K562 (cell line): ENCODE data around the gene TEAD3. TPM values are rescaled to one million over a fixed set of nuclear protein-coding genes. Genes with fewer than 3 reads are reported as not detected.

Source experiments
- ATAC-seq: fragments of 200-7000 bp; cut with Tn5 transposase; 3 replicates; pipeline ENCODE4 v1.9.1; 2020; ENCODE audit warnings: moderate library complexity
- BruUV-seq: library from RNA; stranded (reverse); fragments of 400-500 nt; replicated peaks from 2 replicates; lab custom pipeline; 2021; lab: Mats Ljungman, UMichigan
- CTCF ChIA-PET: fragments of 300-600 bp; formaldehyde crosslinking; extraction: SDS; loops from one replicate; lab custom pipeline; 2021; ENCODE audit warnings: low intra/inter-chr PET ratio; lab: Yijun Ruan, JAX
- POLR2A ChIA-PET: fragments of 300-600, 350-650 bp; sonication (Branson Sonifier 250); formaldehyde crosslinking; extraction: SDS; loops from one replicate; lab custom pipeline; 2021; ENCODE audit warnings: antibody characterized with exemption, inconsistent platforms; lab: Yijun Ruan, JAX
- DNase-seq, 4 experiments: peaks; one replicate each; pipeline versions ENCODE4 v3.0.0 to v3.0.0-alpha.2; 2011 to 2018; ENCODE audit warnings: low spot score in 3 of 4, mixed read lengths in 3 of 4; ENCODE audit errors: extremely low read depth in 1 of 4
- FAIRE-seq: peaks from 2 replicates; lab custom pipeline; 2011; peaks lifted over from hg19 to GRCh38; lab: Jason Lieb, UNC
- H2AFZ ChIP-seq: 2 replicates; pipeline ENCODE4 v1.6.0; 2011; ENCODE audit warnings: low read depth, low read length, control low read depth, inconsistent platforms
- H3K27ac ChIP-seq: fragments of 200-600 bp; 3 replicates; pipeline ENCODE4 v1.8.0; 2011; ENCODE audit warnings: low read depth, mild to moderate bottlenecking, control low read depth, inconsistent platforms, low read length, moderate library complexity, mixed read lengths; ENCODE audit errors: extremely low read depth
- H3K27me3 ChIP-seq, 2 experiments: fragments of 300-600 bp in 1 of 2; 2 replicates in 1 of 2; 3 replicates in 1 of 2; pipeline versions ENCODE4 v1.6.0 to v1.8.0; 2011; ENCODE audit warnings: inconsistent platforms in 2 of 2, low read length in 2 of 2, mild to moderate bottlenecking in 1 of 2, mixed read lengths in 1 of 2, moderate library complexity in 1 of 2; ENCODE audit not compliant: control insufficient read depth in 2 of 2, insufficient read depth in 2 of 2
- H3K36me3 ChIP-seq: fragments of 300-600 bp; 3 replicates; pipeline ENCODE4 v1.8.0; 2011; ENCODE audit warnings: mild to moderate bottlenecking, low read length, inconsistent platforms; ENCODE audit not compliant: control insufficient read depth, insufficient read depth
- H3K4me1 ChIP-seq, 2 experiments: fragments of 200-600 bp in 1 of 2; replicated peaks in 1 of 2; 2 replicates in 1 of 2; 3 replicates in 1 of 2; pipeline versions ENCODE4 v1.5.1 to v1.8.0; 2011; ENCODE audit warnings: inconsistent platforms in 2 of 2, low read length in 2 of 2, mild to moderate bottlenecking in 1 of 2, mixed read lengths in 1 of 2, moderate library complexity in 1 of 2; ENCODE audit not compliant: control insufficient read depth in 2 of 2, insufficient read depth in 2 of 2
- H3K4me2 ChIP-seq: 2 replicates; pipeline ENCODE4 v1.6.1; 2011; ENCODE audit warnings: low read length, control low read depth, inconsistent platforms, mixed read lengths; ENCODE audit not compliant: insufficient read depth
- H3K4me3 ChIP-seq: fragments of 200-600 bp; sonication (generic), shearing (Covaris generic); 2 replicates; pipeline ENCODE4 v1.5.1; 2016; ENCODE audit warnings: control low read depth, inconsistent platforms
- H3K79me2 ChIP-seq: fragments of 200-600 bp; 3 replicates; pipeline ENCODE4 v1.8.0; 2011; ENCODE audit warnings: low read length, inconsistent platforms; ENCODE audit not compliant: control insufficient read depth, insufficient read depth
- H3K9ac ChIP-seq, 2 experiments: 2 replicates each; pipeline versions ENCODE4 v1.6.0 to v1.6.1; 2011; ENCODE audit warnings: low read depth in 2 of 2, low read length in 2 of 2, control low read depth in 1 of 2, inconsistent platforms in 1 of 2, mild to moderate bottlenecking in 1 of 2, mixed read lengths in 1 of 2; ENCODE audit not compliant: insufficient read depth in 1 of 2
- H3K9me1 ChIP-seq: one replicate; pipeline ENCODE4 v1.6.0; 2011; ENCODE audit warnings: inconsistent platforms, mild to moderate bottlenecking, low read length, moderate library complexity; ENCODE audit not compliant: control insufficient read depth, insufficient read depth
- H3K9me3 ChIP-seq: replicated peaks from 2 replicates; pipeline ENCODE4 v1.5.1; 2011; ENCODE audit warnings: low read depth, low read length, inconsistent platforms; ENCODE audit not compliant: control insufficient read depth, insufficient read depth
- H4K20me1 ChIP-seq: replicated peaks from 2 replicates; pipeline ENCODE4 v1.6.1; 2011; ENCODE audit warnings: low read length, inconsistent platforms, mixed read lengths; ENCODE audit not compliant: control insufficient read depth, insufficient read depth
- BCOR ChIP-seq: fragments of 450-650 bp; IDR thresholded peaks from 2 replicates; pipeline ENCODE4 v1.6.1; 2016
- BRD9 ChIP-seq: fragments of 450-650 bp; IDR thresholded peaks from 2 replicates; pipeline ENCODE4 v1.6.1; 2018; ENCODE audit warnings: low read depth; ENCODE audit not compliant: partially characterized antibody
- GMEB1 ChIP-seq: fragments of 250-450 bp; sonication (Bioruptor Pico); IDR thresholded peaks from 2 replicates; pipeline ENCODE4 v1.4.0; 2020; ENCODE audit warnings: mild to moderate bottlenecking
- HDAC2 ChIP-seq: fragments of 450-650 bp; IDR thresholded peaks from 2 replicates; pipeline ENCODE4 v1.6.1; 2016; ENCODE audit warnings: mild to moderate bottlenecking
- HOMEZ ChIP-seq: fragments of 250-450 bp; sonication (Bioruptor Pico); IDR thresholded peaks from 2 replicates; pipeline ENCODE4 v1.4.0; 2020; ENCODE audit warnings: mild to moderate bottlenecking, moderate library complexity
- JUNB ChIP-seq: fragments of 450-650 bp; formaldehyde crosslinking; conservative IDR thresholded peaks from 2 replicates; pipeline ENCODE4 v1.4.0; 2020; ENCODE audit warnings: mild to moderate bottlenecking
- KDM1A ChIP-seq, 2 experiments: fragments of 450-650 bp; IDR thresholded peaks; 2 replicates each; pipeline ENCODE4 v1.6.1; 2016; ENCODE audit warnings: mild to moderate bottlenecking in 2 of 2
- MTA2 ChIP-seq: fragments of 450-650 bp; IDR thresholded peaks from 2 replicates; pipeline ENCODE4 v1.6.1; 2016; ENCODE audit warnings: low read depth
- NR3C1 ChIP-seq: sonication (generic); formaldehyde crosslinking; IDR thresholded peaks from 2 replicates; pipeline ENCODE4 v1.8.1; 2022; ENCODE audit warnings: missing genetic modification reagents
- RBM25 ChIP-seq: fragments of 200-400 bp; formaldehyde crosslinking; IDR thresholded peaks from 2 replicates; pipeline ENCODE4 v1.6.1; 2018; ENCODE audit warnings: low read length, low read depth, moderate library complexity; ENCODE audit not compliant: severe bottlenecking
- RCOR1 ChIP-seq, 2 experiments: IDR thresholded peaks; 2 replicates each; pipeline ENCODE4 v1.6.1; 2012; ENCODE audit warnings: low read depth in 2 of 2, low read length in 2 of 2, borderline replicate concordance in 1 of 2, improper control_type of control experiment in 1 of 2
- SMARCA5 ChIP-seq: fragments of 450-650 bp; IDR thresholded peaks from 2 replicates; pipeline ENCODE4 v1.6.1; 2016
- TCFL5 ChIP-seq: fragments of 250-450 bp; sonication (Bioruptor Pico); conservative IDR thresholded peaks from 2 replicates; pipeline ENCODE4 v1.6.1; 2021; ENCODE audit warnings: mild to moderate bottlenecking, moderate library complexity, matching md5 sums
- ZFP36 ChIP-seq: fragments of 150-350 bp; IDR thresholded peaks from 2 replicates; pipeline ENCODE4 v1.6.1; 2018; ENCODE audit warnings: low read length, low read depth; ENCODE audit not compliant: partially characterized antibody
- ZNF143 ChIP-seq: sonication (generic); formaldehyde crosslinking; IDR thresholded peaks from 2 replicates; pipeline ENCODE4 v1.9.0; 2022; ENCODE audit warnings: mild to moderate bottlenecking, missing genetic modification reagents
- ZNF639 ChIP-seq, 2 experiments: fragments of 200-800 bp in 1 of 2; sonication (Bioruptor generic) in 1 of 2; sonication (generic) in 1 of 2; formaldehyde crosslinking in 1 of 2; IDR thresholded peaks in 1 of 2; conservative IDR thresholded peaks in 1 of 2; 2 replicates each; pipeline versions ENCODE4 v1.5.0 to v1.6.1; 2016 to 2020; ENCODE audit warnings: missing compliant biosample characterization in 1 of 2, missing genetic modification characterization in 1 of 2, missing genetic modification reagents in 1 of 2
- WGBS: fragments of 100-300 bp; shearing (Covaris generic); methylation state at CpG from one replicate; pipeline ENCODE4 v1.1.6; 2016; ENCODE audit warnings: low coverage, mixed read lengths; ENCODE audit not compliant: insufficient coverage; ENCODE audit errors: missing lambda C conversion rate; 5-methylcytosine and 5-hydroxymethylcytosine counted together
- in situ Hi-C: fragments of 300-500 bp; cut with MboI; formaldehyde crosslinking; loops from 4 replicates; pipeline ENCODE4 v1.15.0; 2018; ENCODE audit warnings: inconsistent platforms, mixed read lengths
- intact Hi-C: fragments of 100-400 bp; cut with micrococcal nuclease; formaldehyde crosslinking; loops from 2 replicates; pipeline ENCODE4 v1.14.2; 2022
- polyA plus RNA-seq, 8 experiments: library from polyadenylated mRNA; depleted of rRNA in 4 of 8; stranded (reverse) in 5 of 8; unstranded in 3 of 8; fragments of >200 nt; fragmentation: Nextera tagmentation in 2 of 8; fragmentation: Illumina TruSeq in 1 of 8; extraction: Ambion mirVana in 2 of 8; extraction: Trizol in 1 of 8; gene quantifications; 2 replicates each; pipeline versions ENCODE4 v1.2.1 to v1.2.3, GENCODE V29; 2011 to 2014; ENCODE audit warnings: inconsistent platforms in 1 of 8, missing spikeins in 1 of 8
- total RNA-seq, 7 experiments: library from RNA; depleted of rRNA in 6 of 7; stranded (reverse); fragments of >200 nt in 6 of 7; fragmentation: Illumina TruSeq in 2 of 7; extraction: Trizol in 2 of 7; gene quantifications; 2 replicates each; pipeline versions ENCODE4 v1.2.1 to v1.2.3, GENCODE V29; 2011 to 2021; ENCODE audit warnings: low replicate concordance in 1 of 7

The TEAD3 gene
- total and polyA plus RNA-seq, 9 of the 15 experiments (the other 6 are each of a cell fraction or from before 2014, with no cell fraction given): 0.63 to 13.2 (median 3.3) TPM

GRCh38 chr6:35445691-35446090, 51.2 kb downstream of the TEAD3 start (continued):
- no peak for TF ChIP-seq MTA2

- WGBS: 7% methylated on average over 9 of the region's 9 CpGs
- no TSS peak for BruUV-seq
- Histone ChIP-seq H3K9me1 (no peaks in the 10 kb centered on the region), H3K79me2 (no peaks in the 10 kb centered on the region), H3K4me2 (no peak overlapping the region), H3K4me3 (no peak overlapping the region), H3K4me1 (peaks cover 5 to 10% of the 10 kb centered on the region in 2 experiments; a peak in 3 of 5 replicates), H3K27me3 (peaks cover 14 to 20% of the 10 kb centered on the region in 2 experiments; a peak in 4 of 5 replicates), H3K27ac (no peak overlapping the region), H3K9me3 (no peaks in the 10 kb centered on the region), H2AFZ (no peak overlapping the region), H3K36me3 (no peaks in the 10 kb centered on the region), H4K20me1 (no peaks in the 10 kb centered on the region), H3K9ac (no peak overlapping the region; a peak in 1 of 4 replicates)
- POLR2A ChIA-PET: interaction anchor here (0.7 to 1.5 kb wide), 4 partner anchors 9 to 54 kb away, joined by 3 to 4 read pairs (median 3); partner anchors contain the start of genes RPL10A and TEAD3
- ATAC-seq: no peak
- intact Hi-C loops: no loop called here
- no peak for FAIRE-seq
- no peak for DNase-seq
- CTCF ChIA-PET: no interaction called here
- in situ Hi-C loops: no loop called here
- 0 out of 4 replicates have a peak, but pooled peaks of 1 of the 2 experiments have one; percentile 21 for TF ChIP-seq RCOR1 (IDR thresholded peaks at IDR 0.05; ENCODE audit: borderline replicate concordance in 1 of 2, low read depth in 2 of 2, low read length in 2 of 2)
- TF ChIP-seq BRD9: no peak
- TF ChIP-seq HDAC2: peak; percentile 33; the same call in 1 of the 2 replicates
- TF ChIP-seq TCFL5 (CRISPR knock-in tag): no peak
- TF ChIP-seq GMEB1 (CRISPR knock-in tag): no peak
- 0 out of 4 replicates have a peak, but pooled peaks of 1 of the 2 experiments have one; percentile 15 for TF ChIP-seq ZNF639 (CRISPR knock-in tag; conservative IDR thresholded peaks at IDR 0.05 in 1 of 2, IDR thresholded peaks at IDR 0.05 in 1 of 2)
- TF ChIP-seq BCOR: peak; percentile 94
- peak; percentile 86 for TF ChIP-seq RBM25
- TF ChIP-seq ZFP36: peak; percentile 80
- no peak for TF ChIP-seq ZNF143 (CRISPR knock-in tag)
- TF ChIP-seq NR3C1 (CRISPR knock-in tag): no peak
- TF ChIP-seq KDM1A (IDR thresholded peaks at IDR 0.05): peak; percentile 56 to 60; a peak in 3 of 4 replicates
- peak; percentile 34; the same call in 1 of the 2 replicates for TF ChIP-seq SMARCA5
- TF ChIP-seq HOMEZ (CRISPR knock-in tag): no peak
- TF ChIP-seq JUNB (CRISPR knock-in tag): no peak
These were observed 53.4 kb downstream of the TEAD3 start for GRCh38 chr6:35443341-35444030.
